Measurements from ENCODE around the gene HOXC6.

Gene HOXC6

DNA sequence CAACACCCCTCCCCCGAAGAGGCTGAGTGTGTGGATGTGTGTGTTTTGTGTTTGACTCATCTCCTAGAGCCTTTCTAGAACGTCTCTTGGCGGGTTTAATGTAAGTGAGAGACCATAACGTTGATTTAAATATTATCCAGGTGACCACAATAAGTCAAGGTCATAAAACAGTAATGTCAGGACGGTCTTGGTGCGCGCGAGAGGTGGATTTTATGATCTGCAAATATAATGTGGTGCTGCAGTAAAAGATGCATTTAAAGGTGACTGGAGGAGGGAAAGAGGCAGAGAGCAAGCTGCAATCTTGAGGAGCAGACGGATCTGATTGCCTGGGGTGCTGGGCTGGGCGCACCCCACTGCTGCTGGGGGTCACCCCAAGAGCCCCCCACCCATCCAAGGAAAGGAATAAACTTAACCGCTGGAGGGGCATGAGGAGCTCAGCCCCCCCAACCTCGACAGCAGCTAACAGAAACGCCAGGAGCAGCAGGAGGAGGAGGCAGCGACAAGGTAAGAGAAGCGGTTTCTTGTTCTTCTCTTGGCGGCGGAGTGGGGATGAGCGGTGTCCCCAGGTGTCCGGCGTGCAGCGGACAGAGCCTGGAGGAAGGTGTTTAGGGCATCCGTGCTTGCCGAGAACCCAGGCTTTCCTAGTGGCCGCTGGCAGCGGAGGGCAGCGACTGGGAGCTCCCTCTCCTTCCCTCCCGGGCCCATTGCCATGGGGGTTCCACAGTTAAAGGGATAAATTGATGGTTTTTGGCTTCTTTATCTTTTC lies 37.7 kb upstream of the HOXC6 start:
- no peak for DNase-seq (ENCODE audit: low read depth)

DNA sequence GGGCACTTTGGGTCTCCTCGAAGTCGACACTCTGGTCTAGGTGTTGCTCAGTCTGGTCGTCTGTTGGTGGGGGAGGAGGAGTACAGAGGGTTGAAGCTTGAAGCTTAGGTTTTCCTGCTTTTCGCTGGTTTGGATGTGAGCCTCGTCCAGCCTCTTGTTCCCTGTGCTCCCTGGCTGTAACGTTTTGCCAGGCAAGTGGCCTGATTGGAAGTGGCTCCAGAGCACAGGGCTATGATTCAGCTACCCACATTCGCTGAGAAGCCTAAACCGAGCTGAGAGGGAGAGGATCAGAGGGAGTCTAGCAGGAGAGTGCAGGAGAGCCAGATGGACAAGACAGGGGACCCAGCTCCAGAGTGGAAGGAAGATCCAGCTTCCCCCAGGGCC lies 37.2 kb upstream of the HOXC6 start:
- DNase-seq (ENCODE audit: low read depth) = no peak

DNA sequence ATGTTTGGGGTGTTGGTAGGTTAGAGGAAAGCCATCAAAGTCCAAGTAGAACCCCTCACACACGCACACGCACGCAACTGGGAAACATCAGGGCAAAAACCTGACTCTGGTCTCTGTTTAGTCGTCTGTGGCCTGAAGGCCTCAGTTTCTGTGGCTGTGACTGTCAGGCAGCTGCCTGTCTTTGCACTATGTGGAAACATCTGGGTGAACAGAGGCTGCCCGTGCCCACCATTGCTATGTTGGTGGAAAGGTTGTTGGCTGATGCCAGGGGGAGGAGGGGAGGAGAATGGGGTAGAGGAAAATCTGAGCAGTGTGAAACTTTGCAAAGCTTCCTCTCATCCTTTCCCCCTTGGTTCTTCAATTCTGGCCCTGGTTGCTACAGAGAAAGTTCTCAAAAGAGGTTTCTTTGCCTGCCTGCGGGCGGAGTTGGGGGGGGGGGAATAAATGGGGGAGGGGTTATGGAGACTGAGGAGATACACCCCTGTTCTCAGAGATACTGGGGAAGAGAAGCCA lies 35.8 kb upstream of the HOXC6 start:
- DNase-seq (ENCODE audit: low read depth) = no peak

DNA sequence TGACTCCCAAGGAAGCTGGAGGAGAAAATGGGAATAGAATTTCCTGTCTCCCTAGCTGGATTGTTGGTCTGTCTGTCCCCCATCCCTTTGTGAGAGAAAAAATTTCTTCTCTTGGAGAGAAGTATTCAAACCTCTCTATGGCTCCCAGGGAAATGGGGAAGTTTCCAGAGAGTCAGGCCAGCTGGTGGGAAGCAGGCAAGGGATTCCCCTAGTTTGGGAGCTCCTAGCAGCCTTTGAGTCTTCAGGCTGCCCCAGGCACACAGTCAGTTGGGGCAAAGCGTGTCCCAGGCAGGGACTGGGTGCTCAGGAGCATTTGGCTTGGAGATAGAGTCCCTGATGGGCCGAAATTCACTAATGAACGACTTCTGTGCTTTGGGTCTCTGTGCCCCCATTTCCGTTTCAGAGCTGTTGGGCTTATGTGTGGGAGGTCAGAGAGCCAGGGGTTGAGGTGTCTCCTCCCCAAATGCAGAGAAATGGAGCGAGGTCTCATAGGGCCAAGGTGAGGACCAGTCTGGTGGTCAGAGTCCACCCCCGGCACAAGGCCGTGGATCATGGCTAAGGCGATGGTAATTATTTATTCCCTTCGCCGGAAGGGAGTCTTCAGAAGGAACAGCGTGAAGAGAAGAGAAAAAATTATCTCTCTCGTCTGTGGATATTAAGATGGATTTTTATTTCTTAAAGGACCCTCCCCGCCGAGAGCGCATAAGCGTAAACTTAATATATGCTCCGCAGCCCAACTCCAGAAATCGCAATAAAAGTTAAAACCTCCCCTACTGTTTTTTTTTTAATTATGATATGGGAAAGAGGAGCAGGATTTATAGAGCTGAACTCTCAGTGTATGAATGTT lies 34.9 kb upstream of the HOXC6 start:
- no peak for DNase-seq (ENCODE audit: low read depth)

DNA sequence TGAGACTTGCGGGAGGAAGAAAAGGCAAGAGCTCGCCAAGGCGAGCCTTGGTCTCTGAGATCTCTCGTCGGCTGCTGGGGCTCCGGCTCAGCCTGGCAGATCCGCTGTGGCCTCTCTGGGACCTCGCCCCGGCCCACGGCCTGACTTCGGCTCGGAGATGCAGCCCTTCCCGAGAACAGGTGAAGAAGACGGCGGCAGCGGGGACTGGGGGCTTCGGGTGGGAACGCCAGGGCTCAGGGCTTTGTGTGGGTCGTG lies 34.3 kb upstream of the HOXC6 start:
- DNase-seq (ENCODE audit: low read depth) = no peak

DNA sequence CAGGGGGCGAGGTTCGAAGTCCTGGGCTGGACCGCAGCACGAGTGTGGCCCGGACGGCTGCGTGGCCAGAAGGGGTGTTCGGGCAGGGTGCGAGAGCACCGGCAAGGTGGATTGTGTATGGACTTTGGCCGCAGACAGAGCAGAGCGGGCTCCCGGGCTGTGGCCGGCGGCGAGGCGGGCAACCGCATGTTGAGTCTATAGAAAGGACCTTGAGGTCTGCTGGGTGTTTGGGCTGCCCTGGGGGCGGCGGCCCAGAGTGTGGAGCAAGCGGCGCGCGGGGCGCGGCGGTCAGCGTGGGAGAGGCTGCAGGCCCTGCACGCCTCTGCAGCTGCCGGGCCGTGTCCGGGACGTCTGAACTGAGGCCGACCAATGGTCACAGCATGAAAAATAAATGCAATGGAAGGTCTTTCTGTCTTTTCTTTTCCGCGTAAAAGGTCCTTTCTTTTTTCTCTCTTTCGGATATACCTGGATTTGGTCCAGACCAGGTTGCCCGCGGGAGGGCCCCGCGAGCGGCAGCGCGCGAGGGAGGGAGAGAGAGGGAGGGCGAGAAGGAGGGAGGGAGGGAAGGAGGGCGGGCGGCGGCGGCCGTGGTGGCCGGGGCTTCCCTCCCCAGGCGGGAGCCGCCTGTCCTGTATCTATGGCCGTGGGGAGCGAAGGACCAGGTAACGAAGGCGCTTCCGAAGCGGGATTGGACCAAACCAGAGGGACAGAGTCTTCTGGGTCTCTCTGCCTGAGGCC lies 33.8 kb upstream of the HOXC6 start:
- no peak for DNase-seq (ENCODE audit: low read depth)

DNA sequence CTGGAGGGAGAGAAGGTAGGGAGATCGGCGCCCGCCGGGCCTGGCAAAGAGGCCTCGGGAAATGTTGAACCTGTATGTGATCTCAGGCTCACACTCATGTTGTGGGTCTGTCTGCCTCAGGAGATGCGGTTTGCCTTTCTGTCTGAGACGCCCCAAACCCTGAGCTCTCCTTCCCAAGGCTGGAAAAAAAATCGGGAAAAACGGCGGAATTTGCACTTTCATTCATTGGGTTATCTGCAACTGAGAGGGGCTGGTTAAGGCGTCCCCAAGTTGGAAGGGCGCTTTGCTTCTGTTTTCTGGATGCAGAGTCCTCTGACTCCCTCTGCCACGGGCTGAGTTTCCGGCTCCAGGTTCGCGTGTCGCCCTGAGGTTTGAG lies 33.2 kb upstream of the HOXC6 start:
- DNase-seq (ENCODE audit: low read depth) = no peak

DNA sequence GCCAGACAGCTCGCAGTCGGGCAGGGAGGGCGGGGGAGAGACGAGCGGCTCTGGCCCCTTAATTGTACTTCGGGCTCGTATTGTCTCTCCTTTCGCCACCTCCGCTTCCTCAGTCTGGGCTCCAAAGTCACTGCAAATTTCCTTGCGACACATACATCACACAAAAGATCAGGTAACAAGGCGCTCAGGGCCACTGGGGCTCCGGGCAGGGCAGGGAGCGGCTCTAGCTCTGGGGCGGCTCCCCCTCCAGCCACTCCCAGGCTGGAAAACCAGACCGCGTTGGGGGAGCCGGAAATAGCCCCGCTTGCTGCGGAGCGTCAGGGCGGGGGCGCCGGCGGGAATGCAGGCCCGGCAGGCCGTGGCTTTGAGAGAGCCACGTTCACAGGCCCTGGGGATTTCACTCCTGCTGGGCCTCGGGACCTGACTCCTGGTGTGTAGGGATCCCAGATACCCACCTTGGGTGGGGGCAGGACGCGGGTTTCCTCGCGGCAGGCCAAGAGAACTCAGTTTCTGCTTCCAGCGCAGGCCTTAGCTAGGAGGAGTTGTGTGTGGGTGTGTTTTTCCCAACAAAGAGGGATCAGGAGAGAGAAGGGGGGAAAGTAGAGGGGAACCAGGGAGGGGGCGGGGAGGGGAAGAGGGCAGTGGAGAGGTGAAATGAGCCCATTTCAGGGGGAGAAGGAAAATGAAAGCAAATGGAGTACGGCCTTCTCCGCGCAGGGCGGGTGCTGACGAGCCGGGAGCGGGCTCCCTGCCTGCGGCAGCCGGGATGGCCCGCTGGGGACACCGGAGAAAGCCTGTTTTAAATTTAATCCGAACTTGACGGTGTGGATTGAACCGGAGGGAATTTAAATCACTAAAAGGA lies 32.6 kb upstream of the HOXC6 start:
- DNase-seq (ENCODE audit: low read depth) = no peak

DNA sequence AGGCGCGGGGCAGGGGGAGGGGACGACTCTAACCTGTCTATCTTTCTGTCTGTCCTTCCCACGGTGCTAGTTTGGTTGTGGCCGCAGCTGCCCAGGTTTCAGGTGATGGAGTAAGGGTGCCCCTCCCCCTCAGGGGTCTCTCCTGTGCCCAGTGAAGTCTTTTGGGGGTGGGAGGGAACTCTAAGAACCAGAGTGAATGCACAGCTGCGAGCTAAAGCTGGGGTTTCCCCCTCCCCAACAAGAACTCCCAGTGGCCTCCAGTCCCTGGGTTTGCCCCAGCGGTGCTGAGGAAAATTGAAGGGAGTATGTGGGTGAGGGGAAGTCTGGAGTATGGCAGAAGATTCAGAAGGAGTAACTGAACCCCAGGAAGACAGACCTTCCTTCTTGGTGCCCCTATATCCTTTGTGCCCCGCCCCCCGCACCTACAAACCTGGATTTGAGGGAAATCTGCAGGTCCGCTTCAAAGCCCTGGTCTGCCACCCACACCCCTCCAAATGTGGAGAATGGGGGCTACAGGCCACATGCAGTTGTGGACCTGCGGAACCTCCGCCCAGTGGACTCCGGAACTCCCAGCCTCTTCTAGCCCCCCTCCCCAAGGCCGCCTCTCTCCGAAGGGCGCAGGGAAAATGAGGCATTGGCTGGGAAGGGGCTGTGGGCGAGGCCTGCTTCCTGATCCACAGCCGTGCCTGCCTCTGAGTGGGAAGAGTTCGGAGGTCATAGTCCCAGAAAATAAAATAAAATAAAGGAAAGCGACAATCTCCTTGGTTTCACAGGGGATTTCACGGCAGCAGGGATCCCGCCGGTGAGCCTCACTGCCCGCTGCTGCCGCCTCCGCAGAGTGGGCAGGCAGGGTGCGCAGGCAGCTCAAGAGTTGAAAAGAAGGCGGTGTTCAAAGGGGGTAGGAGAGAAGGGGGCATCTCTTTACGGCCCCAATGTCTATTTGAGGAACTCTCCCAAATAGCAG lies 31.7 kb upstream of the HOXC6 start:
- no peak for DNase-seq (ENCODE audit: low read depth)

DNA sequence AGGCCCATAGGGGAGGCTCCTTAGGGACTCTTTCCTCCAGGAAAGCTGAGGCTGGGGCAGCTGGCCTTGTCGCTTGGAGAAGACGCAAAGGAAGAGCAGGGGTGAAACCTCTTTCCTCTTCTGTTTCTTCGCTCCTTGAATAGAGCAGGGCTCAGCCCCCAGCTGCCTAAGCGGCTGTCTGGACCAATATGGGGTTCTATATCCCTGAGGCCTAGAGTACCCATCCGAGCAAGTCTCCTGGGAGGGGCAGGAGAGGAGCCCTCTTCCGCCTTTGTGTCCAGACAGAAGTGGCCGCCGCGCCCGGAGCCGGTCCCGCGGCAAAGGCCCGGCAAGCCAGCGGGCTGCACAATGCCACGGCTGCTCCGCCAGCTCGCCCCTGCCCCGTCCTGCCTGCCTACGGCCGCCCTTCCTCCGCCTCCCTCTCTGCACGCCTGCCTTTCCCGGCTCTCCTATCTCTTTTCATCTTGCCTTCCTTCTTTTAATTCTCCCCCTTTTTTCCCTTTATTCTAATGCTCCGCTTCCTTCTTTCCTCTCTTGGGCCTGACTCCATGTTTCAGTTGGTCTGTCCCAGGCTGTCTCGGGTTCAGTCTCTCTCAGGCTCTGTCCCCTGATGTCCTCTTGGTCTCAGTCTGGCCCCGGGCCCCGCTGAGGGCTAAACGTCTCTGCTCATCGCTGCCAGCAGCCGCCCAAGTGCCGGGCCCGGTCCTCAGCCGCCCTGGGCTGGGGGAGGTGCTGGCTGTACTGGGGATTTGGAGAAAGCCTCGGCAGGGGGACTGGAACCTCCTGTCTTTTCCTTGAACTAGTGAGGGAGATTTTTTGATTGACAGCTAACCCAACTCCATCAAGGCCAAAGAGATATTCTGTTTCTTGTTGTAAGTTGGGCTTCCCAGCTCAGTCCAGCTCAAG lies 30.8 kb upstream of the HOXC6 start:
- DNase-seq (ENCODE audit: low read depth) = no peak

DNA sequence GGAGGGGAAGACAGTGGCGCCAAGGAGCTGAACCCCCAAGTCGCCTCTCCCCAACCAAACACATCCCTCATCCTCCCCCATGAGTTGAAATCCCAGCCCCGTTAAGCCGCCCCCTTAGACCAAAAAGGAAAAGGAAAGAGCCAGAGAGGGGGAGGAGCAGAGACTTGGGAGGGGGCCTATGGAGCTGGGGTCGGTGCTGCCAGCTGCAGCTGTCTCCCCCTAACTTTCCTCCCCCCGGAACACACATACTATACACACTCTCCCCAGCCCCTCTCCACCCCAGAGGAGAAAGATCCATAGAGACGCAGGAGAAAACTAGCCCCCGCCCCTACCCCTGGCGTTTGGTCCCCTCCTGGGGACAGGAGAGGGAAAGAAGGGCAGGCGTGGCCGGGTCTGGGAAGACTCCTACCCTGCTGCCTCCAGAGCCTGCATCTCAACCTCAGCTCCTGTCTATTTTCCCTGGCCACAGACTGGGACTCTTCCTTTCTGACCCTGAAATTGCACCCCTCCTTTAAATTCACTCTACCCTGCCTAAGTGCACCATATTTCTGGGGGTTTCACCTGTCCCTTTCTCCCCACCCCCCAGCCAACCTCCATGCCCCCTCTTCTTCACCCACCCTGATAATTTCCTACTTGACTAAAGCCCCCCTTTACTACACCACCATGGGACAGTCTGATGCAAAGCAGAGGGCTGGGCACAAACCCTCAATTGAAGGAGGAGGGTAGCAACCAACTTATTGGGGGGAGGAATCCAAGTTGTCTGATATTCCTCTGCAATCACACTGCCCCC lies 29.9 kb upstream of the HOXC6 start:
- DNase-seq (ENCODE audit: low read depth) = no peak

DNA sequence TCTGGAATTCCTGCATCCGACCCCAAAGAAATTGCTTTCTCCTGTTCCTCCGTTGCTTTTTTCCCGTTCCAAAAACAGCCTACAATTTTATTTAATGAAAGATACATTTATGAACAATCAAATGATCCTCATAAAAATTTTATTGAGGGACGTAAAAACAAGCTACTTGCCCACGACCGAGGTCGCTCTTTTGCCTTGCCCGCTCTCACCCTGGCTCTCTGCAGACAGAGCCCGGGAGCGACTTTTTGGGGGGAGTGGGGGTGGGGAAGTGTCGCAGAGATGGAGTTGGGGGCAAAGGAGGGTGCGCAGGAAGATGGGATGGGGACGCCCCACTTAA lies 29.4 kb upstream of the HOXC6 start:
- no peak for DNase-seq (ENCODE audit: low read depth)

DNA sequence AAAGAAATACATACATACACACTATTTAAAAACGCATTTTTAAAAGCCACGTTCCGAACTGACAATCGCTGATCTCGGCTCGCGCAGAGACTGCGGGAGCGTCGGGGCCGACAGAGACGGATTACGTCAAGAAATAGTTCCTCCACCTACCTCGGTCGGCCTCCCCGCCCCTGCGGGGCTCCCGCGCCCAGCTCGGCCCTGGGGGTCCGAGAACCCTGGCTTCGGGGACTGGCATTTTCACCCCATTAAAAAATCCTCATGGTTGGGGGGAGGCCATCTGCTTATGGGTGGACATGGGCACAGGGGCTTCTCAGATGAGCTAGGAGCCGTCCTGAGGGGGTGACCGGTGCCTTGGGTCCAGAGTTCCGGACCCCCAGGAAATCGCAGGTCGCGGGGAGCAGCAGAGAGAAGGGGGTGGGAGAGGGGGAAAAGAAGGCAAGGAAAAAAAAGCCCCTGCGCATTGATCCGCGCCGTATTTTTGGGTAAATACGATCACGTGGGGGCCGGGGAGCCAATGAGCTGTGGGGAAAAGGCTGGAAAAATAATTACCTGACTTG lies 28.6 kb upstream of the HOXC6 start:
- no peak for DNase-seq (ENCODE audit: low read depth)

DNA sequence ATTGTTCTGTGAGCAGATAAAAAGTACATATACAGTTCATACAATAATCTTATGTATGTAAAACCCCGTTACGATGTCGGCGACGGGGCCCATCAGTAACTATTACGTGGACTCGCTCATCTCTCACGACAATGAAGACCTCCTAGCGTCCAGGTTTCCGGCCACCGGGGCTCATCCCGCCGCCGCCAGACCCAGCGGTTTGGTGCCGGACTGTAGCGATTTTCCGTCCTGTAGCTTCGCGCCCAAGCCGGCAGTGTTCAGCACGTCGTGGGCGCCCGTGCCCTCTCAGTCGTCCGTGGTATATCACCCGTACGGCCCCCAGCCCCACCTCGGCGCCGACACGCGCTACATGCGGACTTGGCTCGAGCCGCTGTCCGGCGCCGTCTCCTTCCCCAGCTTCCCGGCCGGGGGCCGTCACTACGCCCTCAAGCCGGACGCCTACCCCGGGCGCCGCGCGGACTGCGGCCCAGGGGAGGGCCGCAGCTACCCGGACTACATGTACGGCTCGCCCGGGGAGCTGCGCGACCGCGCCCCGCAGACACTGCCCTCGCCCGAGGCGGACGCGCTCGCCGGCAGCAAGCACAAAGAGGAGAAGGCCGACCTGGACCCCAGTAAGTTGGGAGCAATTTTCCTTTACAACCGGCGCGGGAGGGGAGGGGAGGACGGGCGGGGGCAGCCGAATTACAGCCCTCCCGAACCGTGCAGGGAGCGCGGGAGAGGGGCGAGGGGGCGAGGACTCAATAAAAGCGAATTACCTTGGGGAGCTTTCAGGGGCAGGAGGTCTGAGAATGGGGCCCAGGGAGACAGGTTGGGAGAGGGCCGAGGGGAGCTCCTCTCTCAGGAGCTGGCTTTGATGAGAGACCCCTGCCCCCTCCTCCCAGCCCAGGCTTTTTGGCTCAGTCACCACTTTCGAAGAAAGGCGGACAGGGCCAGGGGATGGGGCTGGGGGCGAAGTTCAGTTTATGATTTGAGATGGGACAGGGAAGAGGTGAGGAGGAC lies 27.8 kb upstream of the HOXC6 start, which contains the start of gene HOXC9:
TSS of gene HOXC9 (plus strand) at position 46 of the 999 bp plus-strand sequence. CDS start at position 74, 28 bp downstream.
- no peak for DNase-seq (ENCODE audit: low read depth)

DNA sequence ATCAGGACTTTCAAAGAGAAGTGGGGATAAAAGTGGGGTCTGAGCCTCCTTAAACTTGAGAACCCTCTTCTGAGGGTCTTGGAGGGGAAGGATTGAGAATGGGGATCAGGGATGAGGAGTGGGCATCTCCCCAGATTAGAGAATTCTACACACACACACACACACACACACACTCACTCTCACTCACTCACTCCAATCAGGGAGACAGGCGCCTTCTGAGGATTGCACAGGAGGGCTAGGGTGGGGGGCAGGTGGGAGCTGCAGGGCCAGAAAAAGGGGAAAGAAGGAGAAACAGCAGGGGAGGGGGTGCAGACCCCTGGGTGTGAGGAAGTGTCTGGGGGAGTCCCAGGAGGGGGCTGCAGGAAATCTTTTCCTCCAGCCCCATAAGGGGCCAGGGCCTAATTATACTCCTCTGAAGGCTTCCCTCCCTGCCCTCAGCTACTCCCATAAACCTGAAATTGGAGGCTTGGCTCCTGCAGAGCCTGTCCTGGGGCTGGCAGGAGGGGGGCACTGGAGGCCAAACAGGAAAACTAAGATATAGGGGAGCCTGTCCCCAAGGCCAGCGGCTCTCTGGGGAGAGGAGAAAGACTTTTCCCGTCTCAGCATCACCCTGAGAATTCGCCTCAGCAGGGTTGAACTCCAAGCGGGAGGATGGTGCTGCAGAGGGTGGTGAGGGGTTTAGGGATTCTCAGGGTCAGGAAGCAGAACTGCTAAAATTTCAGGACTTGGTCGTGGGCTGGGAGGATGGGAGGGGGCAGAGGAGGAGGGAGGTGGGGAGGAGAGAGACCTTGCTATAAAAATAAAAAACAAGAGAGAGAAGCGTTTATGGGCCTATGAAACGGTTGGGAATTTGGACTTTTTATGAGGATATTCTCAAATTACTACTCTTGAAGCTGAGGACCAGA lies 26.7 kb upstream of the HOXC6 start:
- no peak for DNase-seq (ENCODE audit: low read depth)

DNA sequence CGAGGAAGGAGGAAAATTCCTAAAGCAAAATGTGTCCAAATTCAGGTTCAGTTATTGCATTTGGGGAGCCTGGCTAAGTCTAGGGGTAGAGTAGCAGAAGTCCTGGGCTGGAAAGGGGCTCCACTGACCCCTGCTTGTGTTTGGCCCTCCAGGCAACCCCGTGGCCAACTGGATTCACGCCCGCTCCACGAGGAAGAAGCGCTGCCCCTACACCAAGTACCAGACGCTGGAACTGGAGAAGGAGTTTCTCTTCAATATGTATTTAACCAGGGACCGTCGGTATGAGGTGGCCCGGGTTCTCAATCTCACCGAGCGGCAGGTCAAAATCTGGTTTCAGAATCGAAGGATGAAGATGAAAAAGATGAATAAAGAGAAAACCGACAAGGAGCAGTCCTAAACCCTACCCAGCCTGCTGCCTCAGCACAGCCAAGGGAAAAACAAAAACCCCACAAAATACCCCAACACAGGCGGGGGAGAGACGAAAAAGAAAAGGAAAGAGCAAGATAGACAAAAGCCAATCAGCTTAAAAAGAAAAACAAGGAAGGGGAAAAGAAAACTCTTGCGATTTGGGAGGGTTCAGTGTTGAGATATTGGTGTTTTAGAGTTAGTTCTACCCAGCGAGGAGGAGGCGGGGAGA lies 25.8 kb upstream of the HOXC6 start:
- no peak for DNase-seq (ENCODE audit: low read depth)
